HepG2 (cell line): Measurements from ENCODE around the gene TYW1B.

Experiments used
- ESRRA ChIP-seq: sonication (generic); formaldehyde crosslinking; IDR thresholded peaks from 2 replicates; pipeline ENCODE4 v1.5.1; 2020; ENCODE audit warnings: mild to moderate bottlenecking, low read depth, missing genetic modification reagents
- GABPA ChIP-seq, 2 experiments: IDR thresholded peaks; 2 replicates each; pipeline ENCODE4 v1.6.1; 2011 to 2016; ENCODE audit warnings: low read depth in 2 of 2, low read length in 1 of 2, missing biosample characterization in 1 of 2, missing genetic modification characterization in 1 of 2
- HNRNPK ChIP-seq: fragments of 200-400 bp; formaldehyde crosslinking; IDR thresholded peaks from 2 replicates; pipeline ENCODE4 v1.6.1; 2018; ENCODE audit warnings: low read length, low read depth, moderate library complexity, mild to moderate bottlenecking; ENCODE audit not compliant: poor library complexity, severe bottlenecking
- MAFK ChIP-seq, 2 experiments: IDR thresholded peaks in 1 of 2; conservative IDR thresholded peaks in 1 of 2; 2 replicates each; pipeline ENCODE4 v1.6.1; 2011; ENCODE audit warnings: improper control_type of control experiment in 2 of 2, low read length in 2 of 2
- POLR2A ChIP-seq, 2 experiments: IDR thresholded peaks; 2 replicates each; pipeline ENCODE4 v1.6.1; 2011; ENCODE audit warnings: low read depth in 2 of 2, low read length in 2 of 2, mild to moderate bottlenecking in 1 of 2, moderate library complexity in 1 of 2; ENCODE audit not compliant: insufficient read depth in 1 of 2
- YY1 ChIP-seq: IDR thresholded peaks from 2 replicates; pipeline ENCODE4 v1.6.1; 2011; ENCODE audit warnings: low read length, low read depth, moderate library complexity, mild to moderate bottlenecking; ENCODE audit not compliant: insufficient read depth, insufficient replicate concordance
- ZFX ChIP-seq: sonication (generic); formaldehyde crosslinking; IDR thresholded peaks from 2 replicates; pipeline ENCODE4 v1.4.0; 2020; ENCODE audit warnings: mild to moderate bottlenecking, low read depth, missing genetic modification reagents, moderate library complexity
- ZNF670 ChIP-seq: sonication (generic); formaldehyde crosslinking; IDR thresholded peaks from 2 replicates; pipeline ENCODE4 v1.8.0; 2022; ENCODE audit warnings: mild to moderate bottlenecking, missing genetic modification reagents, borderline replicate concordance
- TF ChIP-seq, protein P1 (sequence below): sonication (generic); formaldehyde crosslinking; IDR thresholded peaks from 2 replicates; pipeline ENCODE4 v1.4.0; 2020; ENCODE audit warnings: mild to moderate bottlenecking, missing genetic modification reagents
- TF ChIP-seq, protein P2 (sequence below): sonication (generic); formaldehyde crosslinking; IDR thresholded peaks from 2 replicates; pipeline ENCODE4 v1.5.0; 2020; ENCODE audit warnings: mild to moderate bottlenecking, missing genetic modification reagents, moderate library complexity
- TF ChIP-seq, protein P3 (sequence below): sonication (generic); formaldehyde crosslinking; IDR thresholded peaks from 2 replicates; pipeline ENCODE4 v1.8.0; 2022; ENCODE audit warnings: mild to moderate bottlenecking, missing genetic modification reagents, moderate library complexity
- TF ChIP-seq, protein P4 (sequence below): sonication (generic); formaldehyde crosslinking; IDR thresholded peaks from 2 replicates; pipeline ENCODE4 v1.5.1; 2020; ENCODE audit warnings: missing genetic modification reagents, mild to moderate bottlenecking, borderline replicate concordance
- TF ChIP-seq, protein P5 (sequence below): sonication (generic); formaldehyde crosslinking; IDR thresholded peaks from 2 replicates; pipeline ENCODE4 v1.8.0; 2022; ENCODE audit warnings: missing genetic modification reagents, mild to moderate bottlenecking, inconsistent platforms, borderline replicate concordance
- TF ChIP-seq, protein P6 (sequence below): sonication (generic); formaldehyde crosslinking; IDR thresholded peaks from 2 replicates; pipeline ENCODE4 v1.5.0; 2020; ENCODE audit warnings: missing genetic modification reagents

DNA sequence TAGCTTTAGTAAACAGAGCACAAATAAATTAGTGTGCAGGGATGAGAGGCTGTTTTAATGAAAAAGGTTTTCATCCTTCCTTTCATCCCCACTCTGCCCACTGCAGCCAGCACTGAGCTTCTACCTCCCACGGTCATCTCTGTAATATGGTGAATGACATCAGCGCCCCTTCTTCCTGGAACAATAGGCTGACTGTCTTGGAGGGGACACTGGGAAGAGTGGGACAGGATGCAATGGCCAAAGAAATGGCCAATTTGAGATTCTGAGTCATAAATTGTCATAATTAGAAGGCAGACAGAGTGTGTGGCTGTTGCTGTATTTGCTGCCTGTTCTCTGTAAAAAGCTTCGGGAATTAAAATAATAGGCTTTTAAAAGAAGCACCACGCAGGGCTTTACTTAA, 289.1 kb downstream of the TYW1B start:
- TF ChIP-seq HNRNPK (no peak), YY1 (no peak), ESRRA (CRISPR knock-in tag) (no peak), POLR2A (IDR thresholded peaks at IDR 0.05; ENCODE audit: insufficient read depth in 1 of 2, low read depth in 2 of 2, low read length in 2 of 2) (no peak), GABPA (IDR thresholded peaks at IDR 0.05; ENCODE audit: low read depth, low read length) (no peak), GABPA (CRISPR knock-in tag; IDR thresholded peaks at IDR 0.05; ENCODE audit: low read depth) (no peak), MAFK (conservative IDR thresholded peaks at IDR 0.05 in 1 of 2, IDR thresholded peaks at IDR 0.05 in 1 of 2; ENCODE audit: low read length in 2 of 2) (no peak), ZFX (CRISPR knock-in tag) (no peak), ZNF670 (no peak)
- TF ChIP-seq, protein P1, sequence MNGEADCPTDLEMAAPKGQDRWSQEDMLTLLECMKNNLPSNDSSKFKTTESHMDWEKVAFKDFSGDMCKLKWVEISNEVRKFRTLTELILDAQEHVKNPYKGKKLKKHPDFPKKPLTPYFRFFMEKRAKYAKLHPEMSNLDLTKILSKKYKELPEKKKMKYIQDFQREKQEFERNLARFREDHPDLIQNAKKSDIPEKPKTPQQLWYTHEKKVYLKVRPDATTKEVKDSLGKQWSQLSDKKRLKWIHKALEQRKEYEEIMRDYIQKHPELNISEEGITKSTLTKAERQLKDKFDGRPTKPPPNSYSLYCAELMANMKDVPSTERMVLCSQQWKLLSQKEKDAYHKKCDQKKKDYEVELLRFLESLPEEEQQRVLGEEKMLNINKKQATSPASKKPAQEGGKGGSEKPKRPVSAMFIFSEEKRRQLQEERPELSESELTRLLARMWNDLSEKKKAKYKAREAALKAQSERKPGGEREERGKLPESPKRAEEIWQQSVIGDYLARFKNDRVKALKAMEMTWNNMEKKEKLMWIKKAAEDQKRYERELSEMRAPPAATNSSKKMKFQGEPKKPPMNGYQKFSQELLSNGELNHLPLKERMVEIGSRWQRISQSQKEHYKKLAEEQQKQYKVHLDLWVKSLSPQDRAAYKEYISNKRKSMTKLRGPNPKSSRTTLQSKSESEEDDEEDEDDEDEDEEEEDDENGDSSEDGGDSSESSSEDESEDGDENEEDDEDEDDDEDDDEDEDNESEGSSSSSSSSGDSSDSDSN (CRISPR knock-in tag): no peak
- TF ChIP-seq, protein P2, sequence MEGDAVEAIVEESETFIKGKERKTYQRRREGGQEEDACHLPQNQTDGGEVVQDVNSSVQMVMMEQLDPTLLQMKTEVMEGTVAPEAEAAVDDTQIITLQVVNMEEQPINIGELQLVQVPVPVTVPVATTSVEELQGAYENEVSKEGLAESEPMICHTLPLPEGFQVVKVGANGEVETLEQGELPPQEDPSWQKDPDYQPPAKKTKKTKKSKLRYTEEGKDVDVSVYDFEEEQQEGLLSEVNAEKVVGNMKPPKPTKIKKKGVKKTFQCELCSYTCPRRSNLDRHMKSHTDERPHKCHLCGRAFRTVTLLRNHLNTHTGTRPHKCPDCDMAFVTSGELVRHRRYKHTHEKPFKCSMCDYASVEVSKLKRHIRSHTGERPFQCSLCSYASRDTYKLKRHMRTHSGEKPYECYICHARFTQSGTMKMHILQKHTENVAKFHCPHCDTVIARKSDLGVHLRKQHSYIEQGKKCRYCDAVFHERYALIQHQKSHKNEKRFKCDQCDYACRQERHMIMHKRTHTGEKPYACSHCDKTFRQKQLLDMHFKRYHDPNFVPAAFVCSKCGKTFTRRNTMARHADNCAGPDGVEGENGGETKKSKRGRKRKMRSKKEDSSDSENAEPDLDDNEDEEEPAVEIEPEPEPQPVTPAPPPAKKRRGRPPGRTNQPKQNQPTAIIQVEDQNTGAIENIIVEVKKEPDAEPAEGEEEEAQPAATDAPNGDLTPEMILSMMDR (CRISPR knock-in tag): no peak
- TF ChIP-seq, protein P3, sequence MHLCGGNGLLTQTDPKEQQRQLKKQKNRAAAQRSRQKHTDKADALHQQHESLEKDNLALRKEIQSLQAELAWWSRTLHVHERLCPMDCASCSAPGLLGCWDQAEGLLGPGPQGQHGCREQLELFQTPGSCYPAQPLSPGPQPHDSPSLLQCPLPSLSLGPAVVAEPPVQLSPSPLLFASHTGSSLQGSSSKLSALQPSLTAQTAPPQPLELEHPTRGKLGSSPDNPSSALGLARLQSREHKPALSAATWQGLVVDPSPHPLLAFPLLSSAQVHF: no peak
- TF ChIP-seq, protein P4, sequence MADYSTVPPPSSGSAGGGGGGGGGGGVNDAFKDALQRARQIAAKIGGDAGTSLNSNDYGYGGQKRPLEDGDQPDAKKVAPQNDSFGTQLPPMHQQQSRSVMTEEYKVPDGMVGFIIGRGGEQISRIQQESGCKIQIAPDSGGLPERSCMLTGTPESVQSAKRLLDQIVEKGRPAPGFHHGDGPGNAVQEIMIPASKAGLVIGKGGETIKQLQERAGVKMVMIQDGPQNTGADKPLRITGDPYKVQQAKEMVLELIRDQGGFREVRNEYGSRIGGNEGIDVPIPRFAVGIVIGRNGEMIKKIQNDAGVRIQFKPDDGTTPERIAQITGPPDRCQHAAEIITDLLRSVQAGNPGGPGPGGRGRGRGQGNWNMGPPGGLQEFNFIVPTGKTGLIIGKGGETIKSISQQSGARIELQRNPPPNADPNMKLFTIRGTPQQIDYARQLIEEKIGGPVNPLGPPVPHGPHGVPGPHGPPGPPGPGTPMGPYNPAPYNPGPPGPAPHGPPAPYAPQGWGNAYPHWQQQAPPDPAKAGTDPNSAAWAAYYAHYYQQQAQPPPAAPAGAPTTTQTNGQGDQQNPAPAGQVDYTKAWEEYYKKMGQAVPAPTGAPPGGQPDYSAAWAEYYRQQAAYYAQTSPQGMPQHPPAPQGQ (CRISPR knock-in tag): no peak
- TF ChIP-seq, protein P5, sequence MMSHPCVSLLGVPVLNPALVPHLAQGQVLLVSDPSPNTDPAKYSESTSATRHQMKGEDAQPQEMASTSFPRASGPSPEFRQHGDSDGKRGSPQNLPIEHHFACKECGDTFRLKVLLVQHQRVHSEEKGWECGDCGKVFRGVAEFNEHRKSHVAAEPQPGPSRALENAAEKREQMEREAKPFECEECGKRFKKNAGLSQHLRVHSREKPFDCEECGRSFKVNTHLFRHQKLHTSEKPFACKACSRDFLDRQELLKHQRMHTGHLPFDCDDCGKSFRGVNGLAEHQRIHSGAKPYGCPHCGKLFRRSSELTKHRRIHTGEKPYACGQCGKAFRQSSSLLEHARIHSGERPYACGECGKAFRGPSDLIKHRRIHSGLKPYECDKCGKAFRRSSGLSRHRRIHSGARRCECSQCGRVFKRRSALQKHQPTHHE (CRISPR knock-in tag): no peak
- TF ChIP-seq, protein P6, sequence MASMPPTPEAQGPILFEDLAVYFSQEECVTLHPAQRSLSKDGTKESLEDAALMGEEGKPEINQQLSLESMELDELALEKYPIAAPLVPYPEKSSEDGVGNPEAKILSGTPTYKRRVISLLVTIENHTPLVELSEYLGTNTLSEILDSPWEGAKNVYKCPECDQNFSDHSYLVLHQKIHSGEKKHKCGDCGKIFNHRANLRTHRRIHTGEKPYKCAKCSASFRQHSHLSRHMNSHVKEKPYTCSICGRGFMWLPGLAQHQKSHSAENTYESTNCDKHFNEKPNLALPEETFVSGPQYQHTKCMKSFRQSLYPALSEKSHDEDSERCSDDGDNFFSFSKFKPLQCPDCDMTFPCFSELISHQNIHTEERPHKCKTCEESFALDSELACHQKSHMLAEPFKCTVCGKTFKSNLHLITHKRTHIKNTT: no peak
